Measurements from ENCODE around the gene ENTHD1. TPM values are rescaled to one million over a fixed set of nuclear protein-coding genes. Genes with fewer than 3 reads are reported as not detected.

ENTHD1 gene
- total RNA-seq, 4 donors from 2014 or later: 0.14 TPM; not detected in 3

Small RNA genes lying within 50 kb of the gene (small RNA-seq; reads per million reads assigned to genes)
- gene RN7SKP210: not detected

Other genes starting within 250 kb of the ENTHD1 start
- gene GRAP2, start 7.3 kb upstream of the ENTHD1 start, total RNA-seq: 1 to 10 TPM in 1 of 4 donors, under 1 TPM in 1, not detected in 2; 0.97 to 2.0 TPM
- gene TMA7B, start 66.6 kb upstream of the ENTHD1 start, total RNA-seq: not detected
- 1 to 10 TPM in 1 of 4 donors, under 1 TPM in 3; under 0.01 to 2.6 (median 0.11) TPM for gene FAM83F, start 101.2 kb upstream of the ENTHD1 start, total RNA-seq

Measured in uterus (tissue), 4 donors.